GF-D8 (cell line): ENCODE results near the gene INCA1.
A peak's percentile ranks its signal among the peaks of the same experiment; 100 is the strongest.
"Not testable (repeated sequence)": the region's sequence is repeated elsewhere in the genome, so short reads cannot be mapped to it uniquely, and the experiment has no call there.

Source experiments
- DNase-seq: peaks from one replicate; lab custom pipeline; 2025; lab: John Stamatoyannopoulos, UW

Gene INCA1, protein sequence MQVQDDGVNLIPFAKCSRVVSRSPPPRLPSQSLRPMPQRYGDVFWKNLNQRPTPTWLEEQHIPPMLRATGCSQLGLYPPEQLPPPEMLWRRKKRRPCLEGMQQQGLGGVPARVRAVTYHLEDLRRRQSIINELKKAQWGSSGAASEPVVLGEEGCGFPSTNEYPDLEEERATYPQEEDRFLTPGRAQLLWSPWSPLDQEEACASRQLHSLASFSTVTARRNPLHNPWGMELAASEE

DNA sequence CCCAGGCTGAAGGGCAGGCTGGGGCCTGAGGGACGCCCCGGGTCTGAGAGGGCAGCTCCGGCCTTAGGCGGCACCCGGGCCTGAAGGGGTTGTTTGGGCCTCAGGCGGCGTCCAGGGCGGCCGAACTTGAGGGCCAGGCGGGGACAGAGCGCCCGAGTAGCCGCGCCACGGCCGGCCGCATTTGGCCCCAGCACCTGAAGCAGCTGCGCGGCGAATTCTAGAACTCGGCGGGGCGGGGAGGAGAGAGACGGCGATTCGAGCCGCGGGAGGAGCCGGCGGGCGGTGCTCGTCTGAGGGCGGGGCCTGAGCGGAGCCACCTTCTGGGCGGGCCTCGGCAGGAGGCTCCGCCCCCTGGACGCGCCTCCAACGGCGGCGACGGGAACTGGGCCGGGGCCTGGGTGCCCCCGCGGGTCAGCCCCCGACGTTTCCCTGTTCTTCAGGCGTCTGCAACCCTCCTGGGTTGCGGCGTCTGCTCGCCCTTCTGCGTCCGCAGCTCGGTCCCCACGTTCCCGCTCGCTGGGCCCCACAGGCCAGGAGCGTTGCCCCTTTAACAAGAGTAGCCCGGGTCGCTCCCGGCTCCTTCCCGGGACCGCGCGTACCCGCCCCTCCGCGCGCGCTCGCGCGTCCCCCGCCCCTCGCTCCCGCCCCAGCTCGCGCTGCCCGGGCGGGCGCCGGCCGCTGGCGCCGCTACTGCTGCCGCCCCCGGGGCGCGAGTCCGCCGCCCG lies at the start of gene INCA1, which contains the start of gene KIF1C:
Gene INCA1, minus strand, starts transcription at position 221 of the 725 bp plus-strand sequence. CDS start 3,085 bp downstream, outside the sequence.
Gene KIF1C, plus strand, starts transcription at position 649 of the 725 bp plus-strand sequence. CDS start 2,297 bp downstream, outside the sequence.
- DNase-seq: peak; percentile 7

DNA sequence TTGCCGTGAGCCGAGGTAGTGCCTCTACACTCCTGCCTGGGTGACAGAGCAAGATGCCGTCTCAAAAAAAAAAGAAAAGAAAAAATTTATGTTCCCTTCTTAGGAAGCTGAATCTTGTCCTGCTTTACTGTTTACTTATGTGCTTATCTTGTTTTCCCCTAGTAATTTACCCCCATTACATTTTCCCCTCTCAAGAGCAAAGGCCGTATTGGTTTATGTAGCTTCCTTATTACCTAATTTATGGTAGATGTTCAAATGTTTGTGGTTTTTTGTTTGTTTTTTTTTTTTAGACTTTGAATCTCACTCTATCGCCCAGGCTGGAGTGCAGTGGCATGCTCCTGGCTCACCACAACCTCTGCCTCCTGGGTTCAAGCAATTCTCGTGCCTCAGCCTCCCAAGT lies 48.2 kb upstream of the INCA1 start:
- DNase-seq: no peak

DNA sequence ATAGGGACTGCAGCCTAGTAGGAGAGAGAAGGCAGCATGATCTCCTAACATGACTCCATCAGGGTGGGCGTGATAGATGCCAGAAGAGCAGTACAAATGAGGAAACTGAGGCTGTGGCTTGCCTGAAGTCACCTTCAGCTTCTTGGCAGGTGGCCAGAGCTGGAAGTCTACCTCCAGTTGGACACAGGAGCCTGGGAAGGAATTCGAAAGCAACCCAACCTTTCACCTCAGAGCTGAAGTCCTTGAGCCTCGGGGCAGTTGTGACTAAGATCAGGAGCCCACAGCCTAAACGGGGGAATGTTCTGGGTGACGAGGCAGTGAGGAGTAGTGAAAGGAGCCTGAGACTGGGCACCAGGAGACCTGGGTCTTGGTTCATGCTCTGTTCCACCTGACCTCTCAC lies 47.3 kb upstream of the INCA1 start:
- no peak for DNase-seq

DNA sequence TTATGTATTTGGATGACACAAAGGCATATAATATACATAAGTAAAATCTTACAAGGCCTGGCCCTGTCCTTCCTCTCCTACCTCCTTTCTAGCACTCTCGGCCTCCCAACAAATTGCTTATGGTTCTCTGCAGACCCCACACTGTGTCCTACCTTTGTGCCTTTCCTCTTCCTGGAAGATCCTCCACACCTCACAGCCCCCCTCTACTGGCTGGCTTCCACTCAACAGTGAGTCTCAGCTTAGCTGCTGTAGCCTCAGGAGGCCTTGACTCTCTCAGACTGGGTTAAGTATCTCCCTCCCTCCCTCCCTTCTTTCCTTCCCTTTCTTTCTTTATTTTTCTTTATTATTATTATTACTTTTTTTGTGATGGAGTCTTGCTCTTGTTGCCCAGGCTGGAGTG lies 46.2 kb upstream of the INCA1 start:
- no peak for DNase-seq

DNA sequence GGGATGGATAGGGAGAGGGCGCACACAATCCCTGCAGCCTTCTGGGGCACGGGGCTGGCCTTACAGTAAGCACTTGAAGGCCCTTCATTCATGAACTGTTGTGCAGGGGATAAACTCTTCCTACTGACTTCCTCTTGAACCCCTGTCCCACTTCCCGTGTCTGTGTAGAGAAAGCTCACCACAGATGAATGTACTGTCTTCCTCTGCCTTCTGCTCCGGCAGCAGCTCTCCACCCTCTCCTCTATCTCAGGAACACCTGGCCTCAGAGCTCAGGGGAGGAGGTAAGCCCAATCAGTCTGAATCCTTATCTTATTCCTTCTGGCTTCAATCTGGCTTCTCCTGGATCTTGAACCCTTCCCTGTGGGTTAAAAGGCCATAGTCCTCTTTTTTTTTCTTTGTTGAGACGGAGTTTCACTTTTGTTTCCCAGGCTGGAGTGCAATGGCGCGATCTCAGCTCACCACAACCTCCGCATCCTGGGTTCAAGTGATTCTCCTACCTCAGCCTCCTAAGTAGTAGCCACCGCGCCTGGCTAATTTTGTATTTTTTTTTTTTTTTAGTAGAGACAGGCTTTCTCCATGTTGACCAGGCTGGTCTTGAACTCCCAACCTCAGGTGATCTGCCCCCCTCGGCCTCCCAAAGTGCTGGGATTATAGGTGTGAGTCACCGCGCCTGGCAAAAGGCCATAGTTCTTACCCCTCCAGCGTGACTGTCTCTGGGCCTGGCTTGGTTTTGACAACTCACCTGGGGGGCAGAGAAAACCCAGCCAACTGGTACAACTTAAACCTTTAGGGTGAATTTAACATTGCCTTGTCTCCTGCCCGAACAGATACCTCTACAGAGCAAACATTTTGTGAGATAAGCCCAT lies 45.1 kb upstream of the INCA1 start:
- DNase-seq: no peak

DNA sequence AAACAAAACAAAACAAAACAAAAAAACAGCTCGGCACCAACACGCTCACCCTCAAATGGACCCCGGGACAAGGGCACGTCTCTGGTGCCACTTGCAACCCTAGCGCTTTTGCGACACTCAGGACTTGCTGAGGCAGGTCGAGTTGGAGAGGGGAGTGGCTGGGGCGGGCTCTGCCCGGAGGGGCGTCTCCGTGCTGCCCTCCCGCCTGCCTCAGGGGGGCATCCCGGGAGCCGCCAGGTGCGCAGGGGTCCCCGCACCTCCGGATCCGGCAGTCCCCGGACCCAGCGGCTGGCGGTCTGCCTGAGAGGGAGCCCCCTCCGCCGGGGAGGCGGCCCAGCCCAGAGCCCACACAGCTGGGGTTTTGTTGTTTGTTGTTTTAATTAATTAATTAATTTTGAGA lies 38.0 kb upstream of the INCA1 start, which contains the start of gene SLC52A1:
Gene SLC52A1, minus strand, starts transcription at position 112 of the 400 bp plus-strand sequence. CDS start 820 bp downstream, outside the sequence.
- DNase-seq: no peak

DNA sequence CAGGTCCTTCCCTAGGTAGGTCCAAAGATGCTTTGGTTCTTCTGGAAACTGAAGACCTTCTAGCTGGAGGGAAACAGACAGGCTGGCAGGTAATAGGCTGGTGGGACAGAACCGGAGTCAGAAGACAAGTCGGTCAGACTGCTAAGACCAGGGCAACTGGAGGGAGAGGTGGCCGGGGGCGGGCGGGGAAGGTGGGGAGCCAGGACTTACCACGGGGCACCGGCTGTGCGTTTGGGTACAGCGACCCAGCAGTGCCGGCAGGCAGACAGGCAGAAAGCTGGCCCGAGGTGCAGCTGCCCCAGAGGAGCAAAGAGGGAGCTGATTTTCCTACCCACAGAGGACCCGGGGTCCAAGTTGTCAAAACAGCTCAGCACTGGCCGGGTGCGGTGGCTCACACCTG lies 37.3 kb upstream of the INCA1 start:
- DNase-seq: no peak

DNA sequence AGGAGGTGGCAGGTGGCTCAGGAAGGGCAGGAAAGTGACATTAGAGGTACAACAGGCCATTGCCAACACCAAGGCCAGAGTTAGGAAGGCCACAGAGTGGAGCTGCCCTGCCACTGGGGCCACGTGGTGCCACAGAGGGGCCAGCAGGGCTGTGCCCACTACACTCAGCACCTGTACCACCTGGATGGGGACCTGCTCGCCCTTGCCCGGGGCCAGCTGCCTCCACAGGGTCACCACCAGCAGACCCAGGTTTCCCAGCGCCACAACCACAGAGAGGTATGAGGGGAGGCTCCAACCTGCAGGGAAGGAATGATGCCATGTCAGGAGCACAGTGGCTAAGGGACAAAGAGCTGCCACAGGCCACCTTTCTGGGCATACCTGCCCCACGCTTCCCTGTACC lies 36.7 kb upstream of the INCA1 start:
- no peak for DNase-seq

DNA sequence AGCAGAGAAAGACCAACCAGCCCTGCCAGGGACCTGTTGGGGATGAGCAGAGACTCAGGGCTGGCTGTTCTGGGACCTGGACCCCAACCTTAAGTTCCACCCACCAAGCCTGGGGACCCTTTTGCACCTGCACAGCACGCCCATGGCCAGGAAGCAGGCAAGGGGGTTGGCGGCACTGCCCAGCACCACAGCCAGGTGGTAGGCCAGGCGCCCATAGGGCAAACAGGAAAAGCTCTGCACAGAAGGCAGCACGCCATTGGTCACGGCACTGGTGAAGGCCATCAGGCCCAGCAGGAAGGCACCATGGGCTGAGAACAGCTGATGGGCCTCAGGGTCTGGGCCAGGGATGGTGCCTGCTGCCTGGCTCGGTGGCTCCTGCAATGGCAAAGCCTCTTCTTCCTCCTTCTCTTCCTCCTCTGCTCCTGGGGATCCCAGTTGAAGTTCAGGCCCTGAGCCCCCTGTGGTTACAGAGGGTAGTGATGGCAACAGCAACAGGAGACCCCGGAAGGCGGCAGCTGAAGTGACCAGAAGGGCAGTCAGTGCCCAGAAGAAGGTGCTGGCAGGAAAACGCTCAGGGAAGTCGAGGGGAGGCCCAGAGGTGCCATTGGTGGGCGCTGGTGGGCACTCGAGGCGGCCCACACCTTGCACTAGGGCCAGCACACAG lies 36.2 kb upstream of the INCA1 start:
- no peak for DNase-seq

DNA sequence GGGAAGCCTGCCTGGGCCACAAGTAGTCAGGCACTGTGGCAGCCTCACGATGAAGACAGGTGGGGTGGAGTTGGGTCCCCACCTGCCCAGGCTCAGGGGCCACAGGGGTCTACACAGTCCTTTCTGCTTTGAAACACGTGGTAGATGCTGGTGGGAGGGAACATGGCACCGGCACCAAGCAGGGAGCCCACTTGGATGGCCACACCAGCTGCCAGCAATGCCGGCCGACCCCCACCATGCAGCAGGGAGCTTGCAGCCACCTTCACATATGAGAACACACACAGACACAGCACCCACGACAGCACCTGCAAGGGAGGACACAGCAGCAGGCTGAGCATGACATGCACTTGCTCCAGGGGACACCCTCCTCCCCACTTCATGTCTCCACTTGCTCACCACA lies 35.5 kb upstream of the INCA1 start:
- DNase-seq: no peak

DNA sequence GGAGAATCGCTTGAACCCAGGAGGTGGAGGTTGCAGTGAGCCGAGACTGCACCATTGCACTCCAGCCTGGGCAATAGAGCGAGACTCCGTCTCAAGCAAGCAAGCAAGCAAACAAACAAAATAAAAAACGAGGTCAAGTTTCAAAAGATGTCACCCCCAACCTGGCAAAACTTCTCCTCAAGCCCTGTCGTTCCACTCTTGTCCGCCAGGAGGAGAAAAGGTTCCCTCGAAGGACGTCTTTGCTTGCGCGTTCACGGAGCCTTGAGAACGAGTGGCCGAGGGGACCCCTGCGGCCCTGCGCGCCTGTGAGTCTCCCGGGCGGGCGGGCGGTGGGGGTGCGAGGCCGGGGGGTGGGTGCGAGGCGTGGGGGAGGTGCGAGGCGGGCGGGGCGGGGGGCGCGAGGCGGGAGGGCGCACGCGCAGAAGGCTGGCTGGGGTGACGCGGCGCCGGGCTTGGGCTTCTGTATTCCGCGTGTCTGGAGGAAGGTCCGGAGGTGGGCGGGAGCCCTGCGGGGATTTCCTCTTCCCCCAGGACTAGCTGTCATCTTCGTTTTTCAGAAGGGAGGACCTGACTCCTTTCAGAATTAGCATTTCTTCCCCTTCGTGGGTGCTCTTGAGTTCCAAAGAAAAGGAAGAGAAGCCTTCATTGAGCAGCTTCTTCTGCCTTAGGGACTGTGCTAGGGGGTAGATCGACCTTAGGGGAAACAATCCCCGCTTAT lies 34.2 kb upstream of the INCA1 start:
- peak; percentile 57 for DNase-seq

DNA sequence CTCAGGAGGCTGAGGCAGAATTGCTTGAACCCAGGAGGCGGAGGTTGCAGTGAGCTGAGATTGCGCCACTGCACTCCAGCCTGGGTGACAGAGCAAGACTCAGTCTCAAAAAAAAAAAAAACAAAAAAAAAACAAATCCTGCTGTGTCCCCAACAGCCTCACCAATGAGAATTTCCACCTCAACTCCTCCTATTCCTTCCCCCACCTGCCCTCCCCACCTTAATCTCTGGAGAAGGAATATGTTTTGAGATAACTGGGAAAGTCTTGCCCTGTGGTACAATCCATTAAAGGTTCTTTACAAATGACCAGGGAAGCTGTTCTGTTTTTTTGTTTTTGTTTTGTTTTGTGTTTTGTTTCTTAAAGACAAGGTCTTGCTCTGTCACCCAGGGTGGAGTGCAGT lies 32.8 kb upstream of the INCA1 start:
- not testable (repeated sequence) for DNase-seq

DNA sequence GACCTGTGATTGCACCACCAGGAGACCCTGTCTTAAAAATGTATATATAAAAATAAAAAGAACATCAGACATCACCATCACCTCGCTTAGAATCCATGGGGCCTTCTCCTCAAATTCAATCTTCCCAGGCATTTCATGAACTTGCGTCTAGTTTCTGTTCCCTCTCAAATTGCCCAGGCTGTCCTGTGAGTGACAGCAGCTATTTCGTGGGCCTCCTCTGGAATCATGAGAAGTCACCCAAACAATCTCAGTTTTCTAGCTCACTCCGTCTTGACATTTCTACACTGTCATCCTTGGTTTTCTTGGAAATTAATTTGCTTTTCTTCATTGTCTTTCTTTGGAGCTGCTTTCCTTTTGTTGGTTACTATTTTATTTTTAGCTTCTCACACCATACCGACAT lies 30.6 kb upstream of the INCA1 start:
- DNase-seq: no peak

DNA sequence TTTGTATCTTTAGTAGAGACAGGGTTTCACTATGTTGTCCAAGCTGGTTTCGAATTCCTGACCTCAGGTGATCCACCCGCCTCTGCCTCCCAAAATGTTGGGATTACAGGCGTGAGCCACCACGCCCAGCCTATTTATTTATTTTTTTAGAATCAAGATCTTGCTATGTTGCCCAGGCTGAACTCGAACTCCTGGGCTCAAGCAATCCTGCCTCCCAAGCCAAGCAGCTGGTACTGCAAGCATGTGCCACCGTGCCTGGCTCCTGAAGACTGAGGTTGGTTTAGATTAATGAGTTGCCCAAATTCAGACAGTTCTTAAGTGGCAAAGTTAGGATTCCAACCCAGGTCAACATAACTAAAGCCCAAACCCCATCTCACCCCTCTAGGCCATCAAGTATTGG lies 30.0 kb upstream of the INCA1 start:
- no peak for DNase-seq

DNA sequence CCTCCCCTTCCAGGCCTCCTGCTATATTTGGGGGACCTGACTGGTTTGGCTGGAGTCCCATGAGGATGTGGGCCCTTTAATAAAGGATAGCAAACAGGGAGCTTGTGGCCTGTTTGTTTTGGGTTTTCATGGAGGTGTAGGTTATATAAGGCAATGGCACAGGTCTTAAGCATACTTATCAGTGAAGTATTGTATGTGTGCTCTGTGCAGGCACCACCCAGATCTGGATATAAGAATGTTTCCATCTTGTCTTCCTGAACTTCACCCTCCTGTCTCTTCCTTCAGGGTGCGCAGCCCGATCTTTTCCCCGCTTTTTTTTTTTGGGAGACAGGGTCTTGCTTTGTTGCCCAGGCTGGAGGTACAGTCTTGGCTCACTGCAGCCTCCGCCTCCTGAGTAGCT lies 27.3 kb upstream of the INCA1 start:
- no peak for DNase-seq

DNA sequence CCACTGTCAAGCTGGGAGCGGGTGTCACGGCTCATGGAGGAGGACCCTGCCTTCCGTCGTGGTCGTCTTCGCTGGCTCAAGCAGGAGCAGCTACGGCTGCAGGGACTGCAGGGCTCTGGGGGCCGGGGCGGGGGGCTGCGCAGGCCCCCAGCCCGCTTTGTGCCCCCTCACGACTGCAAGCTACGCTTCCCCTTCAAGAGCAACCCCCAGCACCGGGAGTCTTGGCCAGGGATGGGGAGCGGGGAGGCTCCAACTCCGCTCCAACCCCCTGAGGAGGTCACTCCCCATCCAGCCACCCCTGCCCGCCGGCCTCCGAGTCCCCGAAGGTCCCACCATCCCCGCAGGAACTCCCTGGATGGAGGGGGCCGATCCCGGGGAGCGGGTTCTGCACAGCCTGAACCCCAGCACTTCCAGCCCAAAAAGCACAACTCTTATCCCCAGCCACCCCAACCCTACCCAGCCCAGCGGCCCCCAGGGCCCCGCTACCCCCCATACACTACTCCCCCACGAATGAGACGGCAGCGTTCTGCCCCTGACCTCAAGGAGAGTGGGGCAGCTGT lies 26.3 kb upstream of the INCA1 start:
- no peak for DNase-seq

DNA sequence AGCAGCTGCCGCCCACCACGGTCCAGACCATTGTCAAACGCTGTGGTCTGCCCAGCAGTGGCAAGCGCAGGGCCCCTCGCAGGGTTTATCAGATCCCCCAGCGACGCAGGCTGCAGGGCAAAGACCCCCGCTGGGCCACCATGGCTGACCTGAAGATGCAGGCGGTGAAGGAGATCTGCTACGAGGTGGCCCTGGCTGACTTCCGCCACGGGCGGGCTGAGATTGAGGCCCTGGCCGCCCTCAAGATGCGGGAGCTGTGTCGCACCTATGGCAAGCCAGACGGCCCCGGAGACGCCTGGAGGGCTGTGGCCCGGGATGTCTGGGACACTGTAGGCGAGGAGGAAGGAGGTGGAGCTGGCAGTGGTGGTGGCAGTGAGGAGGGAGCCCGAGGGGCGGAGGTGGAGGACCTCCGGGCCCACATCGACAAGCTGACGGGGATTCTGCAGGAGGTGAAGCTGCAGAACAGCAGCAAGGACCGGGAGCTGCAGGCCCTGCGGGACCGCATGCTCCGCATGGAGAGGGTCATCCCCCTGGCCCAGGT lies 24.9 kb upstream of the INCA1 start:
- DNase-seq: no peak

DNA sequence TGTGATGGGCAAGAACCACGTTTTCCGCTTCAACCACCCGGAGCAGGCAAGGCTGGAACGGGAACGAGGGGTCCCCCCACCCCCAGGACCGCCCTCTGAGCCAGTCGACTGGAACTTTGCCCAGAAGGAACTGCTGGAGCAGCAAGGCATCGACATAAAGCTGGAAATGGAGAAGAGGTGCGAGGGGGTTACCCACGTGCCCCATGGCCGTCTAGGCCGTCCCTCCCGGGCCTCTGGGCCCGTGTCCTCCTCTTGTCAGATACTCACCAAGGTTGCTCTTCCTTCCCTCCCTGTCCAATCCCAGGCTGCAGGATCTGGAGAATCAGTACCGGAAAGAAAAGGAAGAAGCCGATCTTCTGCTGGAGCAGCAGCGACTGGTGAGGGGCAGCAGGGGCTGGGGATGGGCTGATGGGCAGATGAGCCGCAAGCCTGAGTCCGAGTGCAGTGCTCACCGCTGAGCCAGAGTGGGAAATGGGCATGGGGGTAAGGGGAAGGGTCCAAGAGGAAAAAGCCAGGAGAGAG lies 23.2 kb upstream of the INCA1 start:
- DNase-seq: no peak

DNA sequence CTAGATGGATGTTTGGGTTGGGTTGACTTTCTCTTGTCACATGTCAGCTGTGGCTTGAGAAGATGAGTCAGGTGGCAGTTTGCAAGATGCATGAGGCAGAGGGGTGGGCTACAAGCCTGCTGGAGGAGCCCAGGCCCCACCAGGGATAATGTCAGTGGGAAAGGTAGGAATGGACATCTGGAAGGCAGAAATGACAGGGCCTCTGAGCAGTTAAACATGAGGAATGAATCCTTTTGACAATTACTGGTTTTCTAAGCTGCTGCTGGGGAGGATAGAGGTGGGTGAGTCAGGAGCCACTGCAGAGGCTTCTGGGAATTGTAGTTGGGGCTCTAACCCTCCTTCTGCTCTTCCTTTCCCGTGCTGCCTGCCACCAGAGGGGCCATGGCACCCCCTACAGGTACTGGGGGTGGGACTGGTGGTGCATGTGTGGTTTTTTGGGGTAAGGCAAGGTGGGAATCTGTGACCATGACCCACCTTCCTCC lies 22.2 kb upstream of the INCA1 start:
- DNase-seq: no peak

DNA sequence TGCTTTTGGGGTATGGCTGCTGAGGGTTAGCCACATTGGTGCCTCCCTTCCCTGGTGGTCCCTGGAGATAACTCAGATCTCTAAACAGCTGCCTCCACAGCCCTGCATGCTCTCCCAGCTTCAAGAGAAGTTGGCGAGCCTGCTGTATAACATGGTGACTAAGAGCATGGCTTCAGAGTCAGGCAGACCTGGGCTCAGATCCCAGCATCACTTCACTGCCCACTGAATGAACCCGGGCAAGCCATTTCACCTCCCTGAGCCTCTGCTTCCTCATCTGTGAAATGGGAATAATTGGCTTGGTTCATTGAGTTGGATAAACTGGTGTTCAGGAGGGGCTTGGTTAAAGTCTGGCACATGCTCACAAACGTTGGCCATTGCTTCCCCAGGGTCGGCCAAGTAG lies 17.0 kb upstream of the INCA1 start:
- DNase-seq: no peak
